Measurements from ENCODE around the gene SYNJ2.
A peak's percentile ranks its signal among the peaks of the same experiment; 100 is the strongest.

DNA sequence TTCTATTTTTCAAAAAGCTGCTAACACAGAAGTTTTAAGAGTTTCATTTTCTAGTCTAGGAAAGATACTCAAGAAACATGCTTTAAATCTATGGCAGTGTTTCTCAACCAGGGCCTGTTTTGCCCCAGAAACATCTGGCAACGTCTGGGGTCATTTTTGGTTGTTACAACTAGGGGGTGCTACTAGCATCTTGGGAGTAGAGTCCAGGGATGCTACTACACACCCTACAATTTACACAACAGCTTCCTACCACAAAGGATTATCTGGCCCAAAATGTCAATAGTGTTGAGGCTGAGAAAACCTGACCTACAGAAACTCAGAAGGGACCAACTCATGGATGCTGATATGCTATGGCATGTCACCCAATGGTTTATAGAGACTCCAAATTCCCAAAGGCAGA lies 162.0 kb downstream of the SYNJ2 start:
- TF ChIP-seq, protein P1, sequence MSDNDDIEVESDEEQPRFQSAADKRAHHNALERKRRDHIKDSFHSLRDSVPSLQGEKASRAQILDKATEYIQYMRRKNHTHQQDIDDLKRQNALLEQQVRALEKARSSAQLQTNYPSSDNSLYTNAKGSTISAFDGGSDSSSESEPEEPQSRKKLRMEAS (IDR thresholded peaks at IDR 0.05): no peak
- TF ChIP-seq EGR1 (IDR thresholded peaks at IDR 0.05): no peak
- no peak for TF ChIP-seq TAF1 (IDR thresholded peaks at IDR 0.05; ENCODE audit: low read depth)
- TF ChIP-seq RAD21 (IDR thresholded peaks at IDR 0.05; ENCODE audit: low read depth): peak; percentile 57
- no peak for TF ChIP-seq TEAD4 (IDR thresholded peaks at IDR 0.05)
- no peak for TF ChIP-seq CEBPB (IDR thresholded peaks at IDR 0.05)
- TF ChIP-seq, protein P2, sequence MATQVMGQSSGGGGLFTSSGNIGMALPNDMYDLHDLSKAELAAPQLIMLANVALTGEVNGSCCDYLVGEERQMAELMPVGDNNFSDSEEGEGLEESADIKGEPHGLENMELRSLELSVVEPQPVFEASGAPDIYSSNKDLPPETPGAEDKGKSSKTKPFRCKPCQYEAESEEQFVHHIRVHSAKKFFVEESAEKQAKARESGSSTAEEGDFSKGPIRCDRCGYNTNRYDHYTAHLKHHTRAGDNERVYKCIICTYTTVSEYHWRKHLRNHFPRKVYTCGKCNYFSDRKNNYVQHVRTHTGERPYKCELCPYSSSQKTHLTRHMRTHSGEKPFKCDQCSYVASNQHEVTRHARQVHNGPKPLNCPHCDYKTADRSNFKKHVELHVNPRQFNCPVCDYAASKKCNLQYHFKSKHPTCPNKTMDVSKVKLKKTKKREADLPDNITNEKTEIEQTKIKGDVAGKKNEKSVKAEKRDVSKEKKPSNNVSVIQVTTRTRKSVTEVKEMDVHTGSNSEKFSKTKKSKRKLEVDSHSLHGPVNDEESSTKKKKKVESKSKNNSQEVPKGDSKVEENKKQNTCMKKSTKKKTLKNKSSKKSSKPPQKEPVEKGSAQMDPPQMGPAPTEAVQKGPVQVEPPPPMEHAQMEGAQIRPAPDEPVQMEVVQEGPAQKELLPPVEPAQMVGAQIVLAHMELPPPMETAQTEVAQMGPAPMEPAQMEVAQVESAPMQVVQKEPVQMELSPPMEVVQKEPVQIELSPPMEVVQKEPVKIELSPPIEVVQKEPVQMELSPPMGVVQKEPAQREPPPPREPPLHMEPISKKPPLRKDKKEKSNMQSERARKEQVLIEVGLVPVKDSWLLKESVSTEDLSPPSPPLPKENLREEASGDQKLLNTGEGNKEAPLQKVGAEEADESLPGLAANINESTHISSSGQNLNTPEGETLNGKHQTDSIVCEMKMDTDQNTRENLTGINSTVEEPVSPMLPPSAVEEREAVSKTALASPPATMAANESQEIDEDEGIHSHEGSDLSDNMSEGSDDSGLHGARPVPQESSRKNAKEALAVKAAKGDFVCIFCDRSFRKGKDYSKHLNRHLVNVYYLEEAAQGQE (IDR thresholded peaks at IDR 0.05; ENCODE audit: low read depth): no peak
- TF ChIP-seq CREB1 (IDR thresholded peaks at IDR 0.05; ENCODE audit: low read depth): no peak
- TF ChIP-seq, protein P3, sequence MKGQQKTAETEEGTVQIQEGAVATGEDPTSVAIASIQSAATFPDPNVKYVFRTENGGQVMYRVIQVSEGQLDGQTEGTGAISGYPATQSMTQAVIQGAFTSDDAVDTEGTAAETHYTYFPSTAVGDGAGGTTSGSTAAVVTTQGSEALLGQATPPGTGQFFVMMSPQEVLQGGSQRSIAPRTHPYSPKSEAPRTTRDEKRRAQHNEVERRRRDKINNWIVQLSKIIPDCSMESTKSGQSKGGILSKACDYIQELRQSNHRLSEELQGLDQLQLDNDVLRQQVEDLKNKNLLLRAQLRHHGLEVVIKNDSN (IDR thresholded peaks at IDR 0.05): no peak
- TF ChIP-seq NFIC (IDR thresholded peaks at IDR 0.05): no peak
- TF ChIP-seq EP300 (IDR thresholded peaks at IDR 0.05; ENCODE audit: borderline replicate concordance): no peak
- no peak for TF ChIP-seq YY1 (IDR thresholded peaks at IDR 0.05; ENCODE audit: low read depth)
- no peak for TF ChIP-seq TCF12 (IDR thresholded peaks at IDR 0.05; ENCODE audit: low read depth)

All from Ishikawa (cell line).